ENCODE data around the gene RNU6-1.

Gene RNU6-1

GRCh38 chr15:67799801-67800205 is 40.0 kb downstream of the RNU6-1 start:
- no peak for DNase-seq

- no peak for DNase-seq
Measured at GRCh38 chr15:67796196-67797127, 43.4 kb downstream of the RNU6-1 start.

DNA sequence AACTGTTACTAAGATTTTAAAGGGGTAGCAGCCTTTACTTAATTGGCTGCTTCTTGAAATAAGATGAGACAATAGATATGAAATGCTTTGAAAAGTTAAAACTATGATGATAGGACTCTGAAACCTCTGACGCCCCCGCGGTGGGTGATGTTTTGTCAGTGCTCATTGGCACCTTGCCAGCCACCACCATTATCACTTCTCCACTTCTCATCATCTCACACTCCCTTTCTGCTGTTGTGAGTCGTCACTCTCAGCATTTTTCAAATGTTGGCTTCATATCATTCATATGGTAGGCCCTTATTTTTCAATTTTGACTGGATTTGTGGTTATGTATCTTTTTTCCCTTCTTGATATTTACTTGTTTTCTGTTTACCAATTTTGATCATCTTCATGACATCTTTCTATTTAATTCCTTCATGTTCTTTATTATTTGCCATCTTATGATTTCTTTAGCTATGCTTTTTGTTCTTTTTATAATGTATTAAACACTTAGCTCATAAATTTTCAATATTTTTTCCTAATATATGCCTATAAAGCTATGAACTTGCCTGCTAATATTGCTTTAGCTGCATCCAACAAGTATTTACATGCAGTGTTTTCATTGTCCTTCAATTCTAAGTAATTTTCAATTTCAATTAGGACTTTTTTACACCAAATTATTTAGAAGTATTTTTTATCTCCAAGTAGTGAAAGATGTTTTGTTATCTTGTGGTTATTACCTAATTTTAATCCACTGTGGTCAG is 44.8 kb downstream of the RNU6-1 start:
- DNase-seq, result peak in 1 of 3 donors; percentile 9

DNA sequence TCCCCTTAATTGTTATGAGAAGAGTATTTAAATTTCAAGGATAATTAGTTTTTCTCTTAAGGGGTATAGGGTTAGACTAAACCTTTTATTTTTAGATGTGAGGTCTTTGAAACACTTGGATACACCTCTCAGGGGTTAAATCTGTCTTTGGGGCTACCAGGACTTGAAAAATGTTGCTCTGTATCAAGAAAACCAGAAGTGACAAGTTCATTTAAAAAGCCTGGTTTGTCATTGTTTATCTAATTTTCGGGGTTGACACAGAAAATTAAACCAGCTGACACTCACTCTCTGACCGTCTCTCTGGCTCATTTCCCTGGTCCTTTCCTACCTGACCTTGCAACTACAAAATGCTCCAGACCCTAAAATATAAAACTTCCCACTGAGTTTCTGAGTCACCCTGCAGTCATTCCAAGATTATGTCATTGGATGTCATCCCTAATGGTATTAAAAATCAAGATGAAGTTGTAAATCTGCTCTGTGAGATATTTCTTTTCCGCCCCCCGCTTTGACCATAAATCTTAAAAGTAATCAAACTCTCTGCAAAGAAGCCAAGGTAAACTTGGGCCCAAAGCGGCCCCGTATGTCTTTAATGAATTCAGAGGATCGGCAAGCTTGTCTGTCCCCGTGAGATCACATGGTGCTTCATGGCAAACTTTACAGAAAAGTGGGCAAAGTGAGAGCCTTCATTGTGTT is 47.4 kb downstream of the RNU6-1 start:
- peak in 1 of 3 donors; percentile 8 for DNase-seq

- DNase-seq, result no peak
Measured at GRCh38 chr15:67790610-67791319, 49.1 kb downstream of the RNU6-1 start.
